K562 (cell line): ENCODE data around the gene RIIAD1. TPM values are rescaled to one million over a fixed set of nuclear protein-coding genes. Genes with fewer than 3 reads are reported as not detected.
"Not testable (repeated sequence)": the region's sequence is repeated elsewhere in the genome, so short reads cannot be mapped to it uniquely, and the experiment has no call there.

ENCODE experiments used
- ATAC-seq: fragments of 200-7000 bp; cut with Tn5 transposase; 3 replicates; pipeline ENCODE4 v1.9.1; 2020; ENCODE audit warnings: moderate library complexity
- BruUV-seq: library from RNA; stranded (reverse); fragments of 400-500 nt; replicated peaks from 2 replicates; lab custom pipeline; 2021; lab: Mats Ljungman, UMichigan
- CTCF ChIA-PET: fragments of 300-600 bp; formaldehyde crosslinking; extraction: SDS; loops from one replicate; lab custom pipeline; 2021; ENCODE audit warnings: low intra/inter-chr PET ratio; lab: Yijun Ruan, JAX
- POLR2A ChIA-PET: fragments of 300-600, 350-650 bp; sonication (Branson Sonifier 250); formaldehyde crosslinking; extraction: SDS; loops from one replicate; lab custom pipeline; 2021; ENCODE audit warnings: antibody characterized with exemption, inconsistent platforms; lab: Yijun Ruan, JAX
- DNase-seq, 4 experiments: peaks; one replicate each; pipeline versions ENCODE4 v3.0.0 to v3.0.0-alpha.2; 2011 to 2018; ENCODE audit warnings: low spot score in 3 of 4, mixed read lengths in 3 of 4; ENCODE audit errors: extremely low read depth in 1 of 4
- FAIRE-seq: peaks from 2 replicates; lab custom pipeline; 2011; peaks lifted over from hg19 to GRCh38; lab: Jason Lieb, UNC
- H2AFZ ChIP-seq: 2 replicates; pipeline ENCODE4 v1.6.0; 2011; ENCODE audit warnings: low read depth, low read length, control low read depth, inconsistent platforms
- H3K27ac ChIP-seq: fragments of 200-600 bp; 3 replicates; pipeline ENCODE4 v1.8.0; 2011; ENCODE audit warnings: low read depth, mild to moderate bottlenecking, control low read depth, inconsistent platforms, low read length, moderate library complexity, mixed read lengths; ENCODE audit errors: extremely low read depth
- H3K27me3 ChIP-seq, 2 experiments: fragments of 300-600 bp in 1 of 2; 2 replicates in 1 of 2; 3 replicates in 1 of 2; pipeline versions ENCODE4 v1.6.0 to v1.8.0; 2011; ENCODE audit warnings: inconsistent platforms in 2 of 2, low read length in 2 of 2, mild to moderate bottlenecking in 1 of 2, mixed read lengths in 1 of 2, moderate library complexity in 1 of 2; ENCODE audit not compliant: control insufficient read depth in 2 of 2, insufficient read depth in 2 of 2
- H3K36me3 ChIP-seq: fragments of 300-600 bp; 3 replicates; pipeline ENCODE4 v1.8.0; 2011; ENCODE audit warnings: mild to moderate bottlenecking, low read length, inconsistent platforms; ENCODE audit not compliant: control insufficient read depth, insufficient read depth
- H3K4me1 ChIP-seq, 2 experiments: fragments of 200-600 bp in 1 of 2; replicated peaks in 1 of 2; 2 replicates in 1 of 2; 3 replicates in 1 of 2; pipeline versions ENCODE4 v1.5.1 to v1.8.0; 2011; ENCODE audit warnings: inconsistent platforms in 2 of 2, low read length in 2 of 2, mild to moderate bottlenecking in 1 of 2, mixed read lengths in 1 of 2, moderate library complexity in 1 of 2; ENCODE audit not compliant: control insufficient read depth in 2 of 2, insufficient read depth in 2 of 2
- H3K4me2 ChIP-seq: 2 replicates; pipeline ENCODE4 v1.6.1; 2011; ENCODE audit warnings: low read length, control low read depth, inconsistent platforms, mixed read lengths; ENCODE audit not compliant: insufficient read depth
- H3K4me3 ChIP-seq: fragments of 200-600 bp; sonication (generic), shearing (Covaris generic); 2 replicates; pipeline ENCODE4 v1.5.1; 2016; ENCODE audit warnings: control low read depth, inconsistent platforms
- H3K79me2 ChIP-seq: fragments of 200-600 bp; 3 replicates; pipeline ENCODE4 v1.8.0; 2011; ENCODE audit warnings: low read length, inconsistent platforms; ENCODE audit not compliant: control insufficient read depth, insufficient read depth
- H3K9ac ChIP-seq, 2 experiments: 2 replicates each; pipeline versions ENCODE4 v1.6.0 to v1.6.1; 2011; ENCODE audit warnings: low read depth in 2 of 2, low read length in 2 of 2, control low read depth in 1 of 2, inconsistent platforms in 1 of 2, mild to moderate bottlenecking in 1 of 2, mixed read lengths in 1 of 2; ENCODE audit not compliant: insufficient read depth in 1 of 2
- H3K9me1 ChIP-seq: one replicate; pipeline ENCODE4 v1.6.0; 2011; ENCODE audit warnings: inconsistent platforms, mild to moderate bottlenecking, low read length, moderate library complexity; ENCODE audit not compliant: control insufficient read depth, insufficient read depth
- H3K9me3 ChIP-seq: replicated peaks from 2 replicates; pipeline ENCODE4 v1.5.1; 2011; ENCODE audit warnings: low read depth, low read length, inconsistent platforms; ENCODE audit not compliant: control insufficient read depth, insufficient read depth
- H4K20me1 ChIP-seq: replicated peaks from 2 replicates; pipeline ENCODE4 v1.6.1; 2011; ENCODE audit warnings: low read length, inconsistent platforms, mixed read lengths; ENCODE audit not compliant: control insufficient read depth, insufficient read depth
- CBX2 ChIP-seq: fragments of 200-600 bp; sonication (generic); IDR thresholded peaks from one replicate; pipeline ENCODE4 v1.6.1; 2012; ENCODE audit warnings: mild to moderate bottlenecking, low read length, inconsistent platforms; ENCODE audit not compliant: insufficient read depth, poor library complexity, severe bottlenecking
- WGBS: fragments of 100-300 bp; shearing (Covaris generic); methylation state at CpG from one replicate; pipeline ENCODE4 v1.1.6; 2016; ENCODE audit warnings: low coverage, mixed read lengths; ENCODE audit not compliant: insufficient coverage; ENCODE audit errors: missing lambda C conversion rate; 5-methylcytosine and 5-hydroxymethylcytosine counted together
- in situ Hi-C: fragments of 300-500 bp; cut with MboI; formaldehyde crosslinking; loops from 4 replicates; pipeline ENCODE4 v1.15.0; 2018; ENCODE audit warnings: inconsistent platforms, mixed read lengths
- intact Hi-C: fragments of 100-400 bp; cut with micrococcal nuclease; formaldehyde crosslinking; loops from 2 replicates; pipeline ENCODE4 v1.14.2; 2022
- polyA plus RNA-seq, 8 experiments: library from polyadenylated mRNA; depleted of rRNA in 4 of 8; stranded (reverse) in 5 of 8; unstranded in 3 of 8; fragments of >200 nt; fragmentation: Nextera tagmentation in 2 of 8; fragmentation: Illumina TruSeq in 1 of 8; extraction: Ambion mirVana in 2 of 8; extraction: Trizol in 1 of 8; gene quantifications; 2 replicates each; pipeline versions ENCODE4 v1.2.1 to v1.2.3, GENCODE V29; 2011 to 2014; ENCODE audit warnings: inconsistent platforms in 1 of 8, missing spikeins in 1 of 8
- total RNA-seq, 7 experiments: library from RNA; depleted of rRNA in 6 of 7; stranded (reverse); fragments of >200 nt in 6 of 7; fragmentation: Illumina TruSeq in 2 of 7; extraction: Trizol in 2 of 7; gene quantifications; 2 replicates each; pipeline versions ENCODE4 v1.2.1 to v1.2.3, GENCODE V29; 2011 to 2021; ENCODE audit warnings: low replicate concordance in 1 of 7
- TF ChIP-seq, protein P1 (sequence below): fragments of 450-650 bp; IDR thresholded peaks from 2 replicates; pipeline ENCODE4 v1.6.1; 2016; ENCODE audit warnings: missing biosample characterization, missing genetic modification characterization

The RIIAD1 gene
- total and polyA plus RNA-seq, 9 of the 15 experiments (the other 6 are each of a cell fraction or from before 2014, with no cell fraction given) = not detected

GRCh38 chr1:151763990-151764389 is 42.7 kb downstream of the RIIAD1 start (continued):
- TF ChIP-seq, protein P1, sequence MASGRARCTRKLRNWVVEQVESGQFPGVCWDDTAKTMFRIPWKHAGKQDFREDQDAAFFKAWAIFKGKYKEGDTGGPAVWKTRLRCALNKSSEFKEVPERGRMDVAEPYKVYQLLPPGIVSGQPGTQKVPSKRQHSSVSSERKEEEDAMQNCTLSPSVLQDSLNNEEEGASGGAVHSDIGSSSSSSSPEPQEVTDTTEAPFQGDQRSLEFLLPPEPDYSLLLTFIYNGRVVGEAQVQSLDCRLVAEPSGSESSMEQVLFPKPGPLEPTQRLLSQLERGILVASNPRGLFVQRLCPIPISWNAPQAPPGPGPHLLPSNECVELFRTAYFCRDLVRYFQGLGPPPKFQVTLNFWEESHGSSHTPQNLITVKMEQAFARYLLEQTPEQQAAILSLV (tag) = no peak
- no peak for TF ChIP-seq CBX2

GRCh38 chr1:151768351-151769066 is 47.2 kb downstream of the RIIAD1 start:
- H3K9me1 ChIP-seq, H3K27ac ChIP-seq, ATAC-seq, H4K20me1 ChIP-seq, H3K79me2 ChIP-seq, POLR2A ChIA-PET, H3K27me3 ChIP-seq, intact Hi-C loops, in situ Hi-C loops, FAIRE-seq, H3K4me2 ChIP-seq, DNase-seq, H3K9ac ChIP-seq, H3K4me3 ChIP-seq, CTCF ChIA-PET, BruUV-seq, H3K36me3 ChIP-seq, H3K9me3 ChIP-seq: not testable (repeated sequence)
- peaks cover 0 to 15% of the 10 kb centered on the region in 2 experiments; a peak in 3 of 5 replicates for H3K4me1 ChIP-seq
- H2AFZ ChIP-seq = peak overlapping the region; percentile 35; the same call in 1 of the 2 replicates
- 18% methylated on average over 2 of the region's 7 CpGs for WGBS

DNA sequence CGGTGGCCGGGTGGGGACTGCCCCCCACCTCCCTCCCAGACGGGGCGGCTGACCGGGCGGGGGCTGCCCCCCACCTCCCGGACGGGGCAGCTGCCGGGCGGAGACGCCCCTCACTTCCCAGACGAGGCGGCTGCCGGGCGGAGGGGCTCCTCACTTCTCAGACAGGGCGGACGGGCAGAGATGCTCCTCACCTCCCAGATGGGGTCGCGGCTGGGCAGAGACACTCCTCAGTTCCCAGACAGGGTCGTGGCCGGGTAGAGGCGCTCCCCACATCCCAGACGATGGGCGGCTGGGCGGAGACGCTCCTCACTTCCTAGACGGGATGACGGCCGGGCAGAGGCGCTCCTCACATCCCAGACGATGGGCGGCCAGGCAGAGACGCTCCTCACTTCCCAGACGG is 47.9 kb downstream of the RIIAD1 start:
- DNase-seq, H3K4me2 ChIP-seq, ATAC-seq, in situ Hi-C loops, intact Hi-C loops, BruUV-seq, H3K9ac ChIP-seq, H4K20me1 ChIP-seq, H2AFZ ChIP-seq, H3K4me3 ChIP-seq, H3K27me3 ChIP-seq, H3K79me2 ChIP-seq, H3K36me3 ChIP-seq, POLR2A ChIA-PET, CTCF ChIA-PET, FAIRE-seq, H3K9me1 ChIP-seq, H3K27ac ChIP-seq, H3K9me3 ChIP-seq: not testable (repeated sequence)
- 90% methylated on average over 2 of the region's 34 CpGs for WGBS
- peaks cover 4 to 23% of the 10 kb centered on the region in 2 experiments for H3K4me1 ChIP-seq
